ENCODE results near the gene MMP25.

MMP25 gene

GRCh38 chr16:3022208-3022683 is 24.1 kb upstream of the MMP25 start:
- Histone ChIP-seq H3K27ac (ENCODE audit: low read depth, low read length) (peak overlapping the region; percentile 79; the same call in 1 of the 2 replicates), H3K9ac (ENCODE audit: low read length) (peak overlapping the region; percentile 79; the same call in 1 of the 2 replicates), H3K27me3 (ENCODE audit: low read length) (no peaks in the 10 kb centered on the region), H2AFZ (ENCODE audit: low read depth, low read length, severe bottlenecking) (no peak overlapping the region), H3K79me2 (ENCODE audit: insufficient read depth, low read length) (no peaks in the 10 kb centered on the region), H4K20me1 (ENCODE audit: low read depth, low read length) (no peaks in the 10 kb centered on the region), H3K36me3 (ENCODE audit: low read length) (no peaks in the 10 kb centered on the region), H3F3A (ENCODE audit: insufficient read depth) (peaks cover 18% of the 10 kb centered on the region), H3K4me2 (ENCODE audit: low read depth, low read length, poor library complexity, severe bottlenecking) (peak overlapping the region; percentile 97), H3K9me3 (ENCODE audit: insufficient read depth, low read length) (no peaks in the 10 kb centered on the region), H3K9me2 (replicated peaks; ENCODE audit: insufficient read depth, low read length) (no peaks in the 10 kb centered on the region), H3K4me3 (ENCODE audit: insufficient read depth, low read length, poor library complexity, severe bottlenecking) (no peak overlapping the region)
- TF ChIP-seq, protein P1, sequence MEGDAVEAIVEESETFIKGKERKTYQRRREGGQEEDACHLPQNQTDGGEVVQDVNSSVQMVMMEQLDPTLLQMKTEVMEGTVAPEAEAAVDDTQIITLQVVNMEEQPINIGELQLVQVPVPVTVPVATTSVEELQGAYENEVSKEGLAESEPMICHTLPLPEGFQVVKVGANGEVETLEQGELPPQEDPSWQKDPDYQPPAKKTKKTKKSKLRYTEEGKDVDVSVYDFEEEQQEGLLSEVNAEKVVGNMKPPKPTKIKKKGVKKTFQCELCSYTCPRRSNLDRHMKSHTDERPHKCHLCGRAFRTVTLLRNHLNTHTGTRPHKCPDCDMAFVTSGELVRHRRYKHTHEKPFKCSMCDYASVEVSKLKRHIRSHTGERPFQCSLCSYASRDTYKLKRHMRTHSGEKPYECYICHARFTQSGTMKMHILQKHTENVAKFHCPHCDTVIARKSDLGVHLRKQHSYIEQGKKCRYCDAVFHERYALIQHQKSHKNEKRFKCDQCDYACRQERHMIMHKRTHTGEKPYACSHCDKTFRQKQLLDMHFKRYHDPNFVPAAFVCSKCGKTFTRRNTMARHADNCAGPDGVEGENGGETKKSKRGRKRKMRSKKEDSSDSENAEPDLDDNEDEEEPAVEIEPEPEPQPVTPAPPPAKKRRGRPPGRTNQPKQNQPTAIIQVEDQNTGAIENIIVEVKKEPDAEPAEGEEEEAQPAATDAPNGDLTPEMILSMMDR (IDR thresholded peaks at IDR 0.05; ENCODE audit: insufficient read depth, low read length, poor library complexity, severe bottlenecking), result no peak
- no peak for TF ChIP-seq EZH2phosphoT487 (conservative IDR thresholded peaks at IDR 0.05; ENCODE audit: low read length)

GRCh38 chr16:3022684-3023414 is 23.5 kb upstream of the MMP25 start:
- Histone ChIP-seq H3K9me2 (replicated peaks; ENCODE audit: insufficient read depth, low read length) (no peaks in the 10 kb centered on the region), H3K4me2 (ENCODE audit: low read depth, low read length, poor library complexity, severe bottlenecking) (peak overlapping the region; percentile 97), H3K79me2 (ENCODE audit: insufficient read depth, low read length) (no peaks in the 10 kb centered on the region), H3F3A (ENCODE audit: insufficient read depth) (peaks cover 18% of the 10 kb centered on the region), H3K4me3 (ENCODE audit: insufficient read depth, low read length, poor library complexity, severe bottlenecking) (peak overlapping the region; percentile 73), H3K9ac (ENCODE audit: low read length) (peak overlapping the region; percentile 79), H3K27me3 (ENCODE audit: low read length) (no peaks in the 10 kb centered on the region), H3K9me3 (ENCODE audit: insufficient read depth, low read length) (no peaks in the 10 kb centered on the region), H4K20me1 (ENCODE audit: low read depth, low read length) (no peaks in the 10 kb centered on the region), H3K27ac (ENCODE audit: low read depth, low read length) (peak overlapping the region; percentile 79), H3K36me3 (ENCODE audit: low read length) (no peaks in the 10 kb centered on the region), H2AFZ (ENCODE audit: low read depth, low read length, severe bottlenecking) (no peak overlapping the region)
- TF ChIP-seq EZH2phosphoT487 (conservative IDR thresholded peaks at IDR 0.05; ENCODE audit: low read length), result no peak
- TF ChIP-seq, protein P1 (IDR thresholded peaks at IDR 0.05; ENCODE audit: insufficient read depth, low read length, poor library complexity, severe bottlenecking), result no peak

GRCh38 chr16:3023415-3023668 is 23.0 kb upstream of the MMP25 start:
- peak overlapping the region; percentile 97 for H3K4me2 ChIP-seq (ENCODE audit: low read depth, low read length, poor library complexity, severe bottlenecking)
- H3K9me2 ChIP-seq (replicated peaks; ENCODE audit: insufficient read depth, low read length), result no peaks in the 10 kb centered on the region
- H2AFZ ChIP-seq (ENCODE audit: low read depth, low read length, severe bottlenecking), result no peak overlapping the region
- H3K9ac ChIP-seq (ENCODE audit: low read length), result peak overlapping the region; percentile 79
- peak overlapping the region; percentile 73 for H3K4me3 ChIP-seq (ENCODE audit: insufficient read depth, low read length, poor library complexity, severe bottlenecking)
- H3F3A ChIP-seq (ENCODE audit: insufficient read depth), result peaks cover 18% of the 10 kb centered on the region
- no peaks in the 10 kb centered on the region for H4K20me1 ChIP-seq (ENCODE audit: low read depth, low read length)
- no peaks in the 10 kb centered on the region for H3K36me3 ChIP-seq (ENCODE audit: low read length)
- H3K27me3 ChIP-seq (ENCODE audit: low read length), result no peaks in the 10 kb centered on the region
- H3K79me2 ChIP-seq (ENCODE audit: insufficient read depth, low read length), result no peaks in the 10 kb centered on the region
- TF ChIP-seq, protein P1 (IDR thresholded peaks at IDR 0.05; ENCODE audit: insufficient read depth, low read length, poor library complexity, severe bottlenecking), result no peak
- no peak for TF ChIP-seq EZH2phosphoT487 (conservative IDR thresholded peaks at IDR 0.05; ENCODE audit: low read length)
- H3K9me3 ChIP-seq (ENCODE audit: insufficient read depth, low read length), result no peaks in the 10 kb centered on the region
- H3K27ac ChIP-seq (ENCODE audit: low read depth, low read length), result peak overlapping the region; percentile 79
